IPS-NIHi11 (cell line): ENCODE results near the gene ZMIZ1.

Source experiments
- DNase-seq: peaks from one replicate; pipeline ENCODE4 v3.0.0; 2012; ENCODE audit warnings: mixed read lengths, low spot score

Gene ZMIZ1

GRCh38 chr10:79066411-79067240 lies 2.1 kb upstream of the ZMIZ1 start:
- DNase-seq: no peak

GRCh38 chr10:79067241-79068202 lies 1.2 kb upstream of the ZMIZ1 start:
- peak; percentile 95 for DNase-seq

- DNase-seq: no peak
Measured at GRCh38 chr10:79068203-79068561, 584 bp upstream of the ZMIZ1 start.

- DNase-seq: no peak
Measured at GRCh38 chr10:79069325-79070080, 737 bp downstream of the ZMIZ1 start.

- DNase-seq: peak; percentile 58
Measured at GRCh38 chr10:79070081-79070605, 1.4 kb downstream of the ZMIZ1 start.

GRCh38 chr10:79070606-79071395 lies 2.0 kb downstream of the ZMIZ1 start:
- DNase-seq: peak; percentile 70

GRCh38 chr10:79071396-79071923 lies 2.7 kb downstream of the ZMIZ1 start:
- no peak for DNase-seq

- DNase-seq: no peak
Measured at GRCh38 chr10:79072041-79072441, 3.3 kb downstream of the ZMIZ1 start.

GRCh38 chr10:79072994-79073645 lies 4.4 kb downstream of the ZMIZ1 start:
- no peak for DNase-seq

- no peak for DNase-seq
Measured at GRCh38 chr10:79073784-79074432, 5.1 kb downstream of the ZMIZ1 start.

GRCh38 chr10:79074732-79075131 lies 6.0 kb downstream of the ZMIZ1 start:
- DNase-seq: no peak

- DNase-seq: no peak
Measured at GRCh38 chr10:79075418-79075817, 6.7 kb downstream of the ZMIZ1 start.

- no peak for DNase-seq
Measured at GRCh38 chr10:79077488-79078173, 8.9 kb downstream of the ZMIZ1 start.

- DNase-seq: no peak
Measured at GRCh38 chr10:79078367-79079053, 9.7 kb downstream of the ZMIZ1 start.

- no peak for DNase-seq
Measured at GRCh38 chr10:79079054-79079397, 10.3 kb downstream of the ZMIZ1 start.

GRCh38 chr10:79079490-79080355 lies 11.0 kb downstream of the ZMIZ1 start:
- DNase-seq: no peak

GRCh38 chr10:79081353-79082034 lies 12.7 kb downstream of the ZMIZ1 start:
- no peak for DNase-seq
